H1 (cell line): ENCODE measurements around the gene DCDC2. TPM values are rescaled to one million over a fixed set of nuclear protein-coding genes. Genes with fewer than 3 reads are reported as not detected.

Experiments
- CTCF ChIA-PET: fragments of 300-600 bp; sonication (Branson Sonifier 250); formaldehyde crosslinking; loops from one replicate; lab custom pipeline; 2021; ENCODE audit not compliant: partially characterized antibody; lab: Charles Lee
- POLR2A ChIA-PET: fragments of 300-600 bp; sonication (Branson Sonifier 250); formaldehyde crosslinking; loops from one replicate; lab custom pipeline; 2021; ENCODE audit warnings: inconsistent platforms; ENCODE audit not compliant: partially characterized antibody; lab: Charles Lee
- DNase-seq, 2 experiments: peaks; one replicate each; pipeline versions ENCODE4 v3.0.0 to v3.0.0-alpha.2; 2010 to 2022; ENCODE audit warnings: low spot score in 2 of 2, low read depth in 1 of 2, mixed read lengths in 1 of 2
- FAIRE-seq: peaks from 2 replicates; lab custom pipeline; 2011; peaks lifted over from hg19 to GRCh38; lab: Jason Lieb, UNC
- H2AFZ ChIP-seq: 2 replicates; pipeline ENCODE4 v1.8.1; 2012; ENCODE audit warnings: low read length, inconsistent platforms
- H2AK5ac ChIP-seq: 2 replicates; pipeline ENCODE4 v1.6.1; 2013; ENCODE audit warnings: low read depth, low read length
- H2BK120ac ChIP-seq: replicated peaks from 2 replicates; pipeline ENCODE3; 2013; ENCODE audit warnings: low read depth, low read length, inconsistent platforms
- H2BK12ac ChIP-seq: 2 replicates; pipeline ENCODE4 v1.6.1; 2013; ENCODE audit warnings: low read depth, low read length
- H2BK15ac ChIP-seq: 2 replicates; pipeline ENCODE4 v1.6.1; 2013; ENCODE audit warnings: low read length
- H2BK20ac ChIP-seq: 2 replicates; pipeline ENCODE4 v1.6.1; 2013; ENCODE audit warnings: low read length
- H2BK5ac ChIP-seq: 2 replicates; pipeline ENCODE4 v1.6.1; 2013; ENCODE audit warnings: low read depth, low read length
- H3K14ac ChIP-seq: 2 replicates; pipeline ENCODE4 v1.6.1; 2013; ENCODE audit warnings: inconsistent platforms; ENCODE audit not compliant: insufficient read length
- H3K18ac ChIP-seq: 2 replicates; pipeline ENCODE4 v1.6.1; 2013; ENCODE audit warnings: low read length; ENCODE audit errors: extremely low read depth
- H3K23ac ChIP-seq: 2 replicates; pipeline ENCODE4 v1.6.1; 2013; ENCODE audit warnings: inconsistent platforms; ENCODE audit not compliant: insufficient read length
- H3K23me2 ChIP-seq: 2 replicates; pipeline ENCODE4 v1.6.1; 2013; ENCODE audit warnings: low read depth, low read length
- H3K27ac ChIP-seq: 2 replicates; pipeline ENCODE4 v1.6.1; 2011; ENCODE audit warnings: low read depth, low read length, inconsistent platforms
- H3K27me3 ChIP-seq, 4 experiments: replicated peaks in 1 of 4; 1 replicate in 1 of 4; 2 replicates in 3 of 4; pipeline versions ENCODE4 v1.6.1 to v1.8.1; 2011 to 2013; ENCODE audit warnings: low read length in 3 of 4, mild to moderate bottlenecking in 3 of 4, inconsistent platforms in 2 of 4, mixed read lengths in 2 of 4, moderate library complexity in 1 of 4; ENCODE audit not compliant: control insufficient read depth in 3 of 4, insufficient read depth in 3 of 4; ENCODE audit errors: extremely low read depth in 1 of 4
- H3K36me3 ChIP-seq, 4 experiments: 2 replicates each; pipeline versions ENCODE4 v1.6.1 to v1.8.1; 2011 to 2013; ENCODE audit warnings: mild to moderate bottlenecking in 4 of 4, low read length in 3 of 4, moderate library complexity in 2 of 4, control low read depth in 1 of 4, inconsistent platforms in 1 of 4; ENCODE audit not compliant: insufficient read depth in 4 of 4, control insufficient read depth in 2 of 4
- H3K4ac ChIP-seq: replicated peaks from 2 replicates; pipeline ENCODE3; 2013; ENCODE audit warnings: low read length, low read depth, mixed read lengths, inconsistent platforms; ENCODE audit not compliant: insufficient read length
- H3K4me1 ChIP-seq, 4 experiments: replicated peaks in 1 of 4; 1 replicate in 1 of 4; 2 replicates in 3 of 4; pipeline versions ENCODE4 v1.6.1 to v1.8.1; 2011 to 2013; ENCODE audit warnings: low read length in 3 of 4, inconsistent platforms in 2 of 4, mixed read lengths in 1 of 4; ENCODE audit not compliant: insufficient read depth in 4 of 4, control insufficient read depth in 3 of 4
- H3K4me2 ChIP-seq, 2 experiments: 2 replicates each; pipeline versions ENCODE4 v1.6.1 to v1.8.1; 2011 to 2013; ENCODE audit warnings: low read depth in 2 of 2, low read length in 2 of 2, control low read depth in 1 of 2, inconsistent platforms in 1 of 2, mild to moderate bottlenecking in 1 of 2; ENCODE audit not compliant: insufficient read depth in 1 of 2
- H3K4me3 ChIP-seq, 4 experiments: fragments of 200-600, 300-600 bp in 1 of 4; sonication (generic), shearing (Covaris generic), sonication (Bioruptor Twin) in 1 of 4; 2 replicates each; pipeline versions ENCODE4 v1.5.1 to v1.8.1; 2011 to 2016; ENCODE audit warnings: low read length in 4 of 4, low read depth in 3 of 4, control low read depth in 2 of 4, inconsistent platforms in 2 of 4, mild to moderate bottlenecking in 2 of 4, mixed read lengths in 1 of 4, moderate library complexity in 1 of 4; ENCODE audit not compliant: insufficient read depth in 2 of 4; ENCODE audit errors: extremely low read depth in 1 of 4
- H3K56ac ChIP-seq: replicated peaks from 2 replicates; pipeline ENCODE3; 2013; ENCODE audit warnings: low read depth, mild to moderate bottlenecking, mixed read lengths, low read length, inconsistent platforms; ENCODE audit not compliant: insufficient read length
- H3K79me1 ChIP-seq: 2 replicates; pipeline ENCODE4 v1.6.1; 2013; ENCODE audit warnings: low read depth, low read length, control low read depth
- H3K79me2 ChIP-seq, 2 experiments: 2 replicates each; pipeline versions ENCODE4 v1.6.1 to v1.8.1; 2012 to 2013; ENCODE audit warnings: low read length in 2 of 2, mild to moderate bottlenecking in 2 of 2, inconsistent platforms in 1 of 2; ENCODE audit not compliant: insufficient read depth in 2 of 2, control insufficient read depth in 1 of 2
- H3K9ac ChIP-seq, 4 experiments: replicated peaks in 1 of 4; 1 replicate in 1 of 4; 2 replicates in 3 of 4; pipeline versions ENCODE4 v1.6.1 to v1.8.1; 2011 to 2013; ENCODE audit warnings: low read depth in 3 of 4, low read length in 3 of 4, control low read depth in 2 of 4, mild to moderate bottlenecking in 2 of 4, moderate library complexity in 2 of 4, inconsistent platforms in 1 of 4; ENCODE audit errors: extremely low read depth in 1 of 4
- H3K9me3 ChIP-seq, 2 experiments: 2 replicates each; pipeline versions ENCODE4 v1.6.1 to v1.8.1; 2012 to 2013; ENCODE audit warnings: mild to moderate bottlenecking in 2 of 2, moderate library complexity in 2 of 2, control low read depth in 1 of 2, inconsistent platforms in 1 of 2, low read depth in 1 of 2, low read length in 1 of 2, mixed read lengths in 1 of 2; ENCODE audit not compliant: insufficient read depth in 2 of 2
- H4K20me1 ChIP-seq, 2 experiments: replicated peaks in 1 of 2; 2 replicates each; pipeline versions ENCODE3 to v1.8.1; 2011 to 2013; ENCODE audit warnings: inconsistent platforms in 2 of 2, low read length in 2 of 2, mild to moderate bottlenecking in 1 of 2; ENCODE audit not compliant: insufficient read depth in 2 of 2, control insufficient read depth in 1 of 2
- H4K5ac ChIP-seq: 2 replicates; pipeline ENCODE4 v1.6.1; 2013; ENCODE audit warnings: low read length, low read depth, mixed read lengths, inconsistent platforms; ENCODE audit not compliant: insufficient read length
- H4K8ac ChIP-seq: 2 replicates; pipeline ENCODE4 v1.8.0; 2013; ENCODE audit warnings: mild to moderate bottlenecking, moderate library complexity, low read length, inconsistent platforms; ENCODE audit not compliant: insufficient read depth; ENCODE audit errors: extremely low read depth
- H4K91ac ChIP-seq: replicated peaks from 2 replicates; pipeline ENCODE3; 2013; ENCODE audit warnings: low read length, mixed read lengths, inconsistent platforms; ENCODE audit not compliant: insufficient read length
- ASH2L ChIP-seq: fragments of 200-600, 300-600 bp; sonication (generic); IDR thresholded peaks from one replicate; pipeline ENCODE4 v1.7.1; 2017; ENCODE audit warnings: low read length
- WGBS, 2 experiments: shearing (Covaris generic) in 1 of 2; methylation state at CpG; one replicate each; pipeline versions ENCODE4 v1.1.6 to v1.1.7; 2013 to 2015; ENCODE audit warnings: low lambda C conversion rate in 2 of 2, mixed read lengths in 2 of 2, inconsistent platforms in 1 of 2, low coverage in 1 of 2, missing lambda C conversion rate in 1 of 2; ENCODE audit not compliant: insufficient replicate concordance in 2 of 2, insufficient coverage in 1 of 2, insufficient read length in 1 of 2; ENCODE audit errors: extremely low coverage in 1 of 2, missing lambda C conversion rate in 1 of 2; 5-methylcytosine and 5-hydroxymethylcytosine counted together
- polyA plus RNA-seq, 7 experiments: library from polyadenylated mRNA; depleted of rRNA in 3 of 7; stranded (reverse) in 5 of 7; unstranded in 2 of 7; fragments of >200 nt in 5 of 7; fragments of 200-250 nt in 2 of 7; gene quantifications; 1 replicate in 5 of 7; 2 replicates in 1 of 7; 4 replicates in 1 of 7; pipeline versions ENCODE4 v1.2.1 to v1.2.3, GENCODE V29; 2011 to 2013; ENCODE audit warnings: missing spikeins in 2 of 7, mixed read lengths in 2 of 7
- total RNA-seq: library from RNA; stranded (reverse); fragmentation: NEBNext Ultra II Directional; extraction: Animal tissue kit (Norgen Biotek cat#: 25700); gene quantifications from 2 replicates; pipeline ENCODE4 v1.2.1, GENCODE V29; 2021
- TF ChIP-seq, protein P1 (sequence below): IDR thresholded peaks from 2 replicates; pipeline ENCODE4 v1.6.1; 2012; ENCODE audit warnings: inconsistent platforms
- TF ChIP-seq, protein P2 (sequence below): IDR thresholded peaks from 2 replicates; pipeline ENCODE4 v1.6.1; 2012; ENCODE audit warnings: inconsistent platforms

DCDC2 gene
- total and polyA plus RNA-seq, 2 of the 8 experiments (the other 6 are each of a cell fraction or from before 2014, with no cell fraction given) = 0.03 to 0.15 TPM

DNA sequence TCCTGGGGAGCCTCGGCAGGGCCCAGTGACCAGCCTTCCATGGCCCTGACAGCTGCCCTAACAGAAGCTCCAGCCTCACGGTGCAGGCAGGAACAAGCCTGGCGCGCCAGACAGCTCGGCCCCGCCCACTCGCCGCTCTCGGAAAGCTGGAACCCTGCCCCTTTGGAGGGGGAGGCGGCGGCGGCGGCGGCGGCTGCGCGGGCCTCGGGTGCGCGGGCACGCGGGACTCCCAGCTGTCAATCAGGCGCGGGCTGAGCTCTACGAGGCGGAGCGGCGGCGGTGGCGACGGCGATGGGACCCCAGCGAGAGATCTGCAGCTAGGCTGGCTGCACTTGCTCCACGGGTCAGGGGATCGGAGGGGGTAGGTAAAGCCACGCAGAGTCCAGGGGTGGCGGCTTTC lies 231.9 kb downstream of the DCDC2 start, which contains the start of gene NRSN1:
TSS of gene NRSN1 (plus strand) at position 236 of the 400 bp plus-strand sequence. CDS start 8,113 bp downstream, outside the sequence.
- Histone ChIP-seq H2AK5ac (no peak within 1 kb of the TSS), H3K14ac (no peak within 1 kb of the TSS), H3K79me2 (no peaks in the 10 kb centered on the region), H3K56ac (no peak within 1 kb of the TSS), H3K4me3 (peak within 1 kb of the TSS; percentile 49 to 68 (median 50)), H3K4ac (no peak within 1 kb of the TSS), H3K23ac (no peak within 1 kb of the TSS), H4K8ac (no peak within 1 kb of the TSS), H3K27me3 (no peaks in the 10 kb centered on the region; a peak in 1 of 7 replicates), H2BK12ac (no peak within 1 kb of the TSS), H3K23me2 (peaks cover 5% of the 10 kb centered on the region; the same call in 1 of the 2 replicates), H3K79me1 (no peaks in the 10 kb centered on the region), H4K91ac (no peak within 1 kb of the TSS), H3K36me3 (no peaks in the 10 kb centered on the region), H2AFZ (peak within 1 kb of the TSS; percentile 65), H2BK5ac (no peak within 1 kb of the TSS), H2BK120ac (no peak within 1 kb of the TSS), H4K5ac (no peak within 1 kb of the TSS), H3K9ac (peak within 1 kb of the TSS in 1 of 4 experiments; percentile 53; a peak in 1 of 7 replicates), H3K4me2 (peak within 1 kb of the TSS; percentile 69 to 93), H2BK15ac (no peak within 1 kb of the TSS), H3K18ac (no peak within 1 kb of the TSS), H3K4me1 (peaks cover 0 to 5% (median under 1%) of the 10 kb centered on the region in 4 experiments; a peak in 2 of 7 replicates), H4K20me1 (no peaks in the 10 kb centered on the region), H2BK20ac (no peak within 1 kb of the TSS), H3K9me3 (no peaks in the 10 kb centered on the region), H3K27ac (no peak within 1 kb of the TSS)
- no peak for FAIRE-seq
- DNase-seq = peak; percentile 19 to 85
- 6% methylated on average over 23 of the region's 37 CpGs; no CpG with 5 or more reads in 1 of the 2 experiments for WGBS, 2 experiments
- POLR2A ChIA-PET = no interaction called here
- CTCF ChIA-PET = interaction anchor here (1.1 to 1.3 kb wide), 3 partner anchors 10 to 87 kb away, joined by 4 read pairs; no protein-coding TSS in a partner anchor
- TF ChIP-seq, protein P1, sequence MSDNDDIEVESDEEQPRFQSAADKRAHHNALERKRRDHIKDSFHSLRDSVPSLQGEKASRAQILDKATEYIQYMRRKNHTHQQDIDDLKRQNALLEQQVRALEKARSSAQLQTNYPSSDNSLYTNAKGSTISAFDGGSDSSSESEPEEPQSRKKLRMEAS = 0 out of 2 replicates have a peak, but pooled peaks have one; percentile 20
- TF ChIP-seq, protein P2, sequence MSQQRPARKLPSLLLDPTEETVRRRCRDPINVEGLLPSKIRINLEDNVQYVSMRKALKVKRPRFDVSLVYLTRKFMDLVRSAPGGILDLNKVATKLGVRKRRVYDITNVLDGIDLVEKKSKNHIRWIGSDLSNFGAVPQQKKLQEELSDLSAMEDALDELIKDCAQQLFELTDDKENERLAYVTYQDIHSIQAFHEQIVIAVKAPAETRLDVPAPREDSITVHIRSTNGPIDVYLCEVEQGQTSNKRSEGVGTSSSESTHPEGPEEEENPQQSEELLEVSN = no peak
- TF ChIP-seq ASH2L = peak; percentile 37
